Panc1 (cell line): ENCODE measurements around the gene SSUH2.

ENCODE experiments used
- CTCF ChIP-seq: fragments of 450-650 bp; IDR thresholded peaks from 2 replicates; pipeline ENCODE4 v1.5.1; 2017; ENCODE audit warnings: mild to moderate bottlenecking
- POLR2AphosphoS5 ChIP-seq: IDR thresholded peaks from 2 replicates; pipeline ENCODE4 v1.6.1; 2012; ENCODE audit warnings: mild to moderate bottlenecking, low read depth, low read length, moderate library complexity

- TF ChIP-seq POLR2AphosphoS5: no peak
- TF ChIP-seq CTCF: no peak
Observed at GRCh38 chr3:8575364-8576104, 69.1 kb downstream of the SSUH2 start.
